Progenitor cell of endocrine pancreas (in vitro differentiated cells): ENCODE measurements around the gene TIPARP. TPM values are rescaled to one million over a fixed set of nuclear protein-coding genes. Genes with fewer than 3 reads are reported as not detected.

ENCODE experiments used
- DNase-seq: peaks from one replicate; pipeline ENCODE4 v3.0.0; 2021; ENCODE audit warnings: low spot score; ENCODE audit not compliant: unreplicated experiment
- H3K27ac Mint-ChIP-seq: 2 replicates; pipeline ENCODE4 v1.8.0; 2021; ENCODE audit warnings: mild to moderate bottlenecking, moderate library complexity, mixed read lengths
- H3K27me3 Mint-ChIP-seq: 2 replicates; pipeline ENCODE4 v1.8.0; 2021; ENCODE audit warnings: mixed read lengths
- H3K36me3 Mint-ChIP-seq: 2 replicates; pipeline ENCODE4 v1.8.0; 2022; ENCODE audit warnings: mixed read lengths; ENCODE audit not compliant: insufficient read depth
- H3K4me1 Mint-ChIP-seq: 2 replicates; pipeline ENCODE4 v1.8.0; 2021; ENCODE audit warnings: low read depth, mixed read lengths
- H3K4me3 Mint-ChIP-seq: 2 replicates; pipeline ENCODE4 v1.8.0; 2021; ENCODE audit warnings: low read depth, mild to moderate bottlenecking, moderate library complexity, mixed read lengths
- H3K9me3 Mint-ChIP-seq: 2 replicates; pipeline ENCODE4 v1.8.0; 2021; ENCODE audit warnings: low read depth, mixed read lengths
- total RNA-seq: library from RNA; stranded (reverse); gene quantifications from 2 replicates; pipeline ENCODE4 v1.2.1, GENCODE V29; 2021
- TF ChIP-seq, protein P1 (sequence below): fragments of 200-600 bp; sonication (generic); IDR thresholded peaks from one replicate; pipeline ENCODE4 v1.5.0; 2021; ENCODE audit warnings: antibody characterized with exemption, mild to moderate bottlenecking; ENCODE audit not compliant: unreplicated experiment

TIPARP gene
- total RNA-seq, 1 donor from 2014 or later = 38.6 TPM

DNA sequence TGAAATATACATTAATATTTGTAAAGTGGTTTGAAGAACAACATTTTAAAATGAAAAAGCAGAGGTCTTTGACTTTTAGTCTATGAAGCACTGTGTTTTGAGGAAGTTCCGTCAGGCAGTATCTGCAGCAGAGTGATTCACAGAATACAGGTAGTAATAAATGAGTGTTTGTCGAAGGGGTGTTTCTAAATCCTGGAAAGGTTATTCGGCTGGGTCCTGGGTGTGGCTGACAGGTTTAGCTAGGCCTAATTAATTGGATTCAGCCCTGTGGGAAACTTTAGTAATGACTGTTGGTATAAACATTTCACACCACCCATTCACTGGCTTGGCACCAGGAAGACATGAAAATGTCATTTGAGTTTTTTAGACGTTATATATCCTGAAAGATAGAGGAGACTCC is 51.3 kb downstream of the TIPARP start:
- H3K36me3 Mint-ChIP-seq = peaks cover 3% of the 10 kb centered on the region
- no peaks in the 10 kb centered on the region for H3K27me3 Mint-ChIP-seq
- H3K4me3 Mint-ChIP-seq = peak overlapping the region; percentile 2
- peaks cover 58% of the 10 kb centered on the region for H3K4me1 Mint-ChIP-seq
- DNase-seq = no peak
- no peaks in the 10 kb centered on the region for H3K9me3 Mint-ChIP-seq
- H3K27ac Mint-ChIP-seq = peak overlapping the region; percentile 69
- TF ChIP-seq, protein P1, sequence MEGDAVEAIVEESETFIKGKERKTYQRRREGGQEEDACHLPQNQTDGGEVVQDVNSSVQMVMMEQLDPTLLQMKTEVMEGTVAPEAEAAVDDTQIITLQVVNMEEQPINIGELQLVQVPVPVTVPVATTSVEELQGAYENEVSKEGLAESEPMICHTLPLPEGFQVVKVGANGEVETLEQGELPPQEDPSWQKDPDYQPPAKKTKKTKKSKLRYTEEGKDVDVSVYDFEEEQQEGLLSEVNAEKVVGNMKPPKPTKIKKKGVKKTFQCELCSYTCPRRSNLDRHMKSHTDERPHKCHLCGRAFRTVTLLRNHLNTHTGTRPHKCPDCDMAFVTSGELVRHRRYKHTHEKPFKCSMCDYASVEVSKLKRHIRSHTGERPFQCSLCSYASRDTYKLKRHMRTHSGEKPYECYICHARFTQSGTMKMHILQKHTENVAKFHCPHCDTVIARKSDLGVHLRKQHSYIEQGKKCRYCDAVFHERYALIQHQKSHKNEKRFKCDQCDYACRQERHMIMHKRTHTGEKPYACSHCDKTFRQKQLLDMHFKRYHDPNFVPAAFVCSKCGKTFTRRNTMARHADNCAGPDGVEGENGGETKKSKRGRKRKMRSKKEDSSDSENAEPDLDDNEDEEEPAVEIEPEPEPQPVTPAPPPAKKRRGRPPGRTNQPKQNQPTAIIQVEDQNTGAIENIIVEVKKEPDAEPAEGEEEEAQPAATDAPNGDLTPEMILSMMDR = no peak

DNA sequence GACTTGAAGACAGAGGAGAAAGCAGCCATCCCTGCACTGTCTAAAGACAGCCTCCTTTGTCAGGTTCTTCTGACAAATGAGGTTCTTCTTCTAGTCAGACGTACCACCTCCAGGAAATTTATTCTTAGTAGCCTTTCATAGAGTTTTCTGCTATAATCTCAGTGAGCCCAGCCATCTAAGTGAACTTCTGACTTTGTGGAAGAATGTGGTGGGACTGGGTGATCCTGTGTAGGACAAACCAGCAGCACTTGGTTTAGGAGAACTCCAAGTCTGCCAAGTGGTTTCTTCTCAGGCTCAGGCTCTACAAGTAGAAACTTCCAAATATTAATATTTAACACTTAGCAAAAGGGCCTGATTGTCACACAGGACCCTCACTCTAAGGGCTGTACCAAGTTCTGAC is 52.1 kb downstream of the TIPARP start:
- no peak for DNase-seq
- Mint-ChIP-seq H3K9me3 (no peaks in the 10 kb centered on the region), H3K27me3 (no peaks in the 10 kb centered on the region), H3K27ac (peak overlapping the region; percentile 69), H3K36me3 (peaks cover 3% of the 10 kb centered on the region), H3K4me3 (no peak overlapping the region), H3K4me1 (peaks cover 58% of the 10 kb centered on the region)
- TF ChIP-seq, protein P1 = no peak

DNA sequence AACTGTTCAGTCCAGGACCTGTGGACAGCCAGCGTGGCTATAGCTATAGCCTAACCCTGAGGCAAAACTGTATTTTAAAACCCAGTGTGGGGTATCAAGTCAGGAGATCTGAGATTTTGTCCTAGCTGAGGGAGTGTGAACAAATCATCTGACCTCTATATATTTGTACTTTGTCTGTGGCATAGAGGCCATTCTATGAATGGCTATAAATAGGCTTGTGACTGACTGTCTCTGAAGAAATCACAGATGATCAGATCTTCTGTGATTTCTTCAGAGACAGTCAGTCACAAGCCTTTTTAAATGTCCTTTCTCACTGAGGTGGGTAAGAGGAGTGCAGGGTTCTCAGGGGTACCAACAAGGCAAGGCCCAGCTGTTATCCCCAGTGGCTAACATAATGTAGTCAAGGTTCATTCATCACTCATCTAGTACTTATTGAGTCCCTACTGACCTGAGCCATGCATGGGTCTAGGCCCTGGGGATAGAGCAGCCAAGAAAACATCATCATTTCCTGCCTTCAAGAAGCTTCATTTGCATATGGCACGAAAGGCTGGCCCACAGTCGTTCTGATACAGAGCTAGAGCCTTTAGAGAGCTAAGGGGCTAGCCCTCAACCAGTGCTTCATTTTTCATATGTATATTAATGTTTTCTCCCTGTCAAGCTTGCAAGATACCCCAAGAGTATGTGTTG is 53.3 kb downstream of the TIPARP start:
- Mint-ChIP-seq H3K27ac (peak overlapping the region; percentile 95), H3K4me3 (no peak overlapping the region), H3K36me3 (peaks cover 3% of the 10 kb centered on the region), H3K4me1 (peaks cover 70% of the 10 kb centered on the region), H3K9me3 (no peaks in the 10 kb centered on the region), H3K27me3 (no peaks in the 10 kb centered on the region)
- TF ChIP-seq, protein P1 = no peak
- no peak for DNase-seq

DNA sequence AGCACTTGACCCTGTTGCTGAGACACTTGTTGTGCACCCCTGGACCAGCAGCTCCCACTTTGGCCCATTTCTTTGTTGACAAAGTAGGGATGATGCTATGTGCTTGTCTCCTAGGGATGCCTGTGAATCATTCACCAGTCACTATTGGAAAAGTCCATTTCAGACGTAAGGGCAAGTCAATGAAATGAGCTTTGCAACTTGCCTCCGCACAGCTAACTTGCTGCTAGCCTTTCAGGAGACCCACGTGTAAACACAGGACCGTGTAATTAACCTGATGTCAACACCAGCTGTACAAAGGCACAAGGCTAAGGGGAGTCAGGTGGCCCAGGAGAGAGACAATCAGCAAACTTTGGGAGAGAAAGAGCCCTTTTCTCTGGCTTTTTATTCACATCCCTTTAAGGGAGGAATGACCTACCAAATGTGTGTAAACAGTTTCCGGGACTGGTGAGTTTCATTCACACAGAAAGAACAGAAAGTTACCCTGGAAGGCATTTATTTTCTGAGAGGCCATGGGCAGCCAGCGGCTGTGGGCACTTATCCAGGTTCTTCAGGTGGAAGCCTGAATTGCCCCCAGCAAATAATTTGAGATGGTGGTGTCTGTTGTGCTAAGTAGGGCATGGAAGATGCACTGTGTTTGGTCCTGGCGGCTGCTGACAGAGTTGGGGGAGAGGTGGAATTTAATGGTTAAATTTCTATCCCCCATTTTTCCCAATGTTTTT is 54.0 kb downstream of the TIPARP start:
- TF ChIP-seq, protein P1 = no peak
- Mint-ChIP-seq H3K4me3 (peak overlapping the region; percentile 41), H3K4me1 (peaks cover 75% of the 10 kb centered on the region), H3K27ac (peak overlapping the region; percentile 95), H3K9me3 (no peaks in the 10 kb centered on the region), H3K27me3 (no peaks in the 10 kb centered on the region), H3K36me3 (peaks cover 3% of the 10 kb centered on the region)
- no peak for DNase-seq

DNA sequence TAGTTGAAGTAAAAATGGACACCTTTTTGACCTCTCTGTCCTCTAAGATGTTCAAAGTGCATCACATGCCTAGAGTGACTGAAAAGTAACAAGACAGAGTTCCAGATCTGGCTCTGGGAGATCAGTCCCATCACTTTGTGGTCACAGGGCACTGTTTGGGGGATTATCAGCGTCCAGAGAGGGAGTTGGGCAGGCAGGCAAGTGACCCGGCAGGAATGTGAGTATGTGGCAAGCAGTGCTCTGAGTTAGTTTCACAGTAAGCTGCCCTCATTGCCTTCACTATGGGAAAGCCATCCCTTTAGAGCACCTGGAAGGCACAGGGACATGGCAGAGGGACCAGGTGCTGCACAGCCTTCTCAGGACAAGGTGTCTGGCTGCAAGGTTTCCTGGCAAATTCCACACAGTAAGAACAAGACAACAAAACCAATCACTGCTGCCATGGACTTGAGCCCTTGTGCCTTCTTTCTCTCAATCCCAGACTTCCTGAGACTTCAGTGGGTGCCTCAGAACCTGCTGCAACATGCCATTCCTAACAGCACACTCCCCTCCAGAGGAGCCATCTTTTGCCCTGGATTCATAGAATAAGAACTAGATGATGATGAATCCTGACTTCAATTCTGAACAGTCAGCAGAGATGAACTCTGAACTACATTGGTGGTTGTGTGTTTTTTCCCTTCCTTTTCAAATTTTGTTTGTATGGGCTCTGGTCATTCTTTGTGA is 55.2 kb downstream of the TIPARP start:
- Mint-ChIP-seq H3K27ac (peak overlapping the region; percentile 95), H3K4me1 (peaks cover 77% of the 10 kb centered on the region), H3K4me3 (no peak overlapping the region), H3K36me3 (peaks cover under 1% of the 10 kb centered on the region), H3K9me3 (no peaks in the 10 kb centered on the region), H3K27me3 (no peaks in the 10 kb centered on the region)
- TF ChIP-seq, protein P1 = no peak
- DNase-seq = no peak
